Uterus (tissue), 4 donors: ENCODE results near the gene PRDX6. TPM values are rescaled to one million over a fixed set of nuclear protein-coding genes. Genes with fewer than 3 reads are reported as not detected.
"Not testable (repeated sequence)": the region's sequence is repeated elsewhere in the genome, so short reads cannot be mapped to it uniquely, and the experiment has no call there.

ENCODE experiments used
- DNase-seq, 2 donors: peaks; one replicate each; pipeline ENCODE4 v3.0.0-alpha.2; 2019 to 2020
- H3K27ac ChIP-seq, 2 donors: fragments of 200-600 bp; sonication (generic); 1 replicate in 1 of 2; 2 replicates in 1 of 2; pipeline ENCODE4 v1.5.1; 2016 to 2018
- H3K27me3 ChIP-seq, 2 donors: fragments of 200-600 bp; sonication (generic); one replicate each; pipeline ENCODE4 v1.5.1; 2018 to 2019; ENCODE audit warnings: control low read depth in 1 of 2
- H3K36me3 ChIP-seq, 2 donors: fragments of 200-600 bp; sonication (generic); one replicate each; pipeline ENCODE4 v1.5.1; 2019; ENCODE audit warnings: control low read depth in 1 of 2
- H3K4me1 ChIP-seq, 2 donors: fragments of 200-600 bp; sonication (generic); one replicate each; pipeline ENCODE4 v1.5.1; 2018 to 2019; ENCODE audit warnings: control low read depth in 1 of 2
- H3K4me3 ChIP-seq, 2 donors: fragments of 200-600 bp; sonication (generic); 1 replicate in 1 of 2; 2 replicates in 1 of 2; pipeline ENCODE4 v1.5.1; 2018 to 2019; ENCODE audit warnings: mild to moderate bottlenecking in 1 of 2
- H3K9me3 ChIP-seq, 2 donors: fragments of 200-600 bp; sonication (generic); one replicate each; pipeline ENCODE4 v1.5.1; 2019; ENCODE audit warnings: control low read depth in 1 of 2
- POLR2A ChIP-seq, 2 donors: fragments of 450-650 bp; IDR thresholded peaks; one replicate each; pipeline ENCODE4 v1.6.1; 2016; ENCODE audit warnings: antibody characterized with exemption in 2 of 2, mild to moderate bottlenecking in 1 of 2, moderate library complexity in 1 of 2
- intact Hi-C: fragments of 100-400 bp; cut with DNase I; formaldehyde crosslinking; loops from one replicate; pipeline ENCODE4 v1.15.1; 2023; ENCODE audit warnings: low total_unique reads
- total RNA-seq, 4 donors: library from RNA; depleted of rRNA in 3 of 4; stranded (reverse); fragments of >200 nt in 3 of 4; gene quantifications; one replicate each; pipeline versions ENCODE4 v1.1.0 to v1.2.4, GENCODE V29; 2014 to 2023
- TF ChIP-seq, protein P1 (sequence below), 4 experiments: fragments of 200-600 bp in 2 of 4; fragments of 450-650 bp in 2 of 4; sonication (generic) in 2 of 4; IDR thresholded peaks; one replicate each; pipeline ENCODE4 v1.5.1; 2016 to 2019; ENCODE audit warnings: antibody characterized with exemption in 4 of 4, mild to moderate bottlenecking in 2 of 4, moderate library complexity in 1 of 4
- donor health status: DM: yes; HTN: yes; CAD: no.

Gene PRDX6
- total RNA-seq, 4 donors from 2014 or later: 51.2 to 218 (median 144) TPM

- no peak for DNase-seq
- Histone ChIP-seq H3K27me3 (no peaks in the 10 kb centered on the region), H3K4me1 (no peaks in the 10 kb centered on the region), H3K27ac (no peak overlapping the region), H3K36me3 (no peaks in the 10 kb centered on the region), H3K9me3 (no peaks in the 10 kb centered on the region), H3K4me3 (no peak overlapping the region)
- intact Hi-C loops: no loop called here
- TF ChIP-seq, protein P1, sequence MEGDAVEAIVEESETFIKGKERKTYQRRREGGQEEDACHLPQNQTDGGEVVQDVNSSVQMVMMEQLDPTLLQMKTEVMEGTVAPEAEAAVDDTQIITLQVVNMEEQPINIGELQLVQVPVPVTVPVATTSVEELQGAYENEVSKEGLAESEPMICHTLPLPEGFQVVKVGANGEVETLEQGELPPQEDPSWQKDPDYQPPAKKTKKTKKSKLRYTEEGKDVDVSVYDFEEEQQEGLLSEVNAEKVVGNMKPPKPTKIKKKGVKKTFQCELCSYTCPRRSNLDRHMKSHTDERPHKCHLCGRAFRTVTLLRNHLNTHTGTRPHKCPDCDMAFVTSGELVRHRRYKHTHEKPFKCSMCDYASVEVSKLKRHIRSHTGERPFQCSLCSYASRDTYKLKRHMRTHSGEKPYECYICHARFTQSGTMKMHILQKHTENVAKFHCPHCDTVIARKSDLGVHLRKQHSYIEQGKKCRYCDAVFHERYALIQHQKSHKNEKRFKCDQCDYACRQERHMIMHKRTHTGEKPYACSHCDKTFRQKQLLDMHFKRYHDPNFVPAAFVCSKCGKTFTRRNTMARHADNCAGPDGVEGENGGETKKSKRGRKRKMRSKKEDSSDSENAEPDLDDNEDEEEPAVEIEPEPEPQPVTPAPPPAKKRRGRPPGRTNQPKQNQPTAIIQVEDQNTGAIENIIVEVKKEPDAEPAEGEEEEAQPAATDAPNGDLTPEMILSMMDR (IDR thresholded peaks at IDR 0.05): no peak
- no peak for TF ChIP-seq POLR2A (IDR thresholded peaks at IDR 0.05)
Observed at GRCh38 chr1:173489149-173489600, 12.0 kb downstream of the PRDX6 start.

DNA sequence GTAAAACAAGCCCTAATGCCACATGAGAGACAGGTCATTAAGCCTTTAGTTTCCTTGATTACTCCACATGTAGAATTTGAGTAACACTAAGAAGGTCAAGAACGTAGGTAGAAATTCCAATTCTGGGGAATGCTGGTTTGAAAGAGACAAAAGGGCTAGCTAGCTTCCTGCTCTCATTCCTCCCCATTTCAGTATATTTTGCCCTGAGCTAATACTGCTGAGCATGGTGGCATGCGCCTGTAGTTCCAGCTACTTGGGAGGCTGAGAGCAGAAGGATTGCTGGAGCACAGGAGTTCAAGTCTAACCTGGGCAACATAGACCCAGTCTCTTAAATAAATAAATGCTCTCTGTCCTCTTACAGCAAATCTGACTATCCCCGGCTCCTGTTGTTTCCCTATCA is 12.8 kb downstream of the PRDX6 start:
- no peaks in the 10 kb centered on the region for H3K27me3 ChIP-seq
- TF ChIP-seq POLR2A (IDR thresholded peaks at IDR 0.05): no peak
- TF ChIP-seq, protein P1 (IDR thresholded peaks at IDR 0.05): no peak
- intact Hi-C loops: no loop called here
- H3K4me1 ChIP-seq: no peaks in the 10 kb centered on the region
- DNase-seq: no peak
- H3K27ac ChIP-seq: no peak overlapping the region
- H3K9me3 ChIP-seq: no peaks in the 10 kb centered on the region
- H3K4me3 ChIP-seq: no peak overlapping the region
- H3K36me3 ChIP-seq: no peaks in the 10 kb centered on the region

DNA sequence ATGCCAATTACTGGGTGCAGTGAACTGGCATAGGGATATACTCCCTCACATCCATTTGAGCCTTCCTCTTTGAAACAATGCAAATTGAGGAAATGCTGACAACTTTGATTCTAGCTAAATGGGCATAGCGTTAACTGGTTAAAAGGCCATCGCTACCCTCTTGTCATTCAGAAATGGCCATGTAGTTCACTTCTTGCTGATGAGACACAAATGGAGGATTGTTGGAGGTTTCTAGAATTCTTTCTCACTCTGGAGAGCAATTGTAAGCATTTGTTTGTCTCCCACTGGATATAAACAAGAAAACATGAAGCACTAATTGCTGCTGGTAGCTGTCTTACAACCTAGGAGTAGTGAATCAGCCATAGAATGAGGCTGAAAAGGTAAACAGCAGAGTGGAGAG is 14.4 kb downstream of the PRDX6 start:
- Histone ChIP-seq H3K4me3 (no peak overlapping the region), H3K4me1 (no peaks in the 10 kb centered on the region), H3K27me3 (no peaks in the 10 kb centered on the region), H3K27ac (no peak overlapping the region), H3K9me3 (no peaks in the 10 kb centered on the region), H3K36me3 (no peaks in the 10 kb centered on the region)
- intact Hi-C loops: no loop called here
- TF ChIP-seq, protein P1 (IDR thresholded peaks at IDR 0.05): no peak
- no peak for TF ChIP-seq POLR2A (IDR thresholded peaks at IDR 0.05)
- no peak for DNase-seq

- H3K27me3 ChIP-seq, H3K9me3 ChIP-seq, intact Hi-C loops, H3K36me3 ChIP-seq, H3K4me3 ChIP-seq, DNase-seq, H3K27ac ChIP-seq, H3K4me1 ChIP-seq: not testable (repeated sequence)
Observed at GRCh38 chr1:173493125-173493524, 16.0 kb downstream of the PRDX6 start.

- intact Hi-C loops: no loop called here
- no peak for TF ChIP-seq POLR2A (IDR thresholded peaks at IDR 0.05)
- TF ChIP-seq, protein P1 (IDR thresholded peaks at IDR 0.05): no peak
- H3K27me3 ChIP-seq: no peaks in the 10 kb centered on the region
- DNase-seq: no peak
- no peak overlapping the region for H3K4me3 ChIP-seq
- H3K36me3 ChIP-seq: no peaks in the 10 kb centered on the region
- no peaks in the 10 kb centered on the region for H3K9me3 ChIP-seq
- H3K4me1 ChIP-seq: no peaks in the 10 kb centered on the region
- H3K27ac ChIP-seq: no peak overlapping the region
Observed at GRCh38 chr1:173495609-173496267, 18.6 kb downstream of the PRDX6 start.
